HG02588 (cell line): ENCODE measurements around the gene LMBRD1.
"Not testable (repeated sequence)": the region's sequence is repeated elsewhere in the genome, so short reads cannot be mapped to it uniquely, and the experiment has no call there.

Source experiments
- ATAC-seq: cut with Tn5 transposase; IDR thresholded peaks from one replicate; pipeline ENCODE4 v1.9.1; 2021; ENCODE audit warnings: mild to moderate bottlenecking, moderate library complexity; ENCODE audit not compliant: unreplicated experiment

LMBRD1 gene

GRCh38 chr6:69756366-69756765 is 40.4 kb downstream of the LMBRD1 start:
- no peak for ATAC-seq

- ATAC-seq, result no peak
Measured at GRCh38 chr6:69735027-69735426, 61.8 kb downstream of the LMBRD1 start.

- peak; percentile 70 for ATAC-seq
Measured at GRCh38 chr6:69732640-69733039, 64.2 kb downstream of the LMBRD1 start.

- no peak for ATAC-seq
Measured at GRCh38 chr6:69732045-69732444, 64.8 kb downstream of the LMBRD1 start.

GRCh38 chr6:69729870-69730449 is 66.8 kb downstream of the LMBRD1 start:
- ATAC-seq, result no peak

- no peak for ATAC-seq
Measured at GRCh38 chr6:69722683-69723082, 74.1 kb downstream of the LMBRD1 start.

GRCh38 chr6:69719602-69720193 is 77.1 kb downstream of the LMBRD1 start:
- peak; percentile 55 for ATAC-seq

GRCh38 chr6:69706724-69707123 is 90.1 kb downstream of the LMBRD1 start:
- no peak for ATAC-seq

GRCh38 chr6:69705954-69706353 is 90.9 kb downstream of the LMBRD1 start:
- ATAC-seq, result no peak

GRCh38 chr6:69704916-69705315 is 91.9 kb downstream of the LMBRD1 start:
- ATAC-seq, result no peak

- ATAC-seq, result no peak
Measured at GRCh38 chr6:69699655-69700054, 97.2 kb downstream of the LMBRD1 start.

GRCh38 chr6:69696273-69696672 is 100.5 kb downstream of the LMBRD1 start:
- ATAC-seq, result no peak

GRCh38 chr6:69693762-69694161 is 103.0 kb downstream of the LMBRD1 start:
- ATAC-seq, result no peak

- ATAC-seq, result no peak
Measured at GRCh38 chr6:69690986-69691385, 105.8 kb downstream of the LMBRD1 start.

GRCh38 chr6:69680302-69680701 is 116.5 kb downstream of the LMBRD1 start:
- ATAC-seq, result no peak

GRCh38 chr6:69673298-69673697 is 123.5 kb downstream of the LMBRD1 start:
- ATAC-seq, result no peak

GRCh38 chr6:69668916-69669315 is 127.9 kb downstream of the LMBRD1 start:
- ATAC-seq, result no peak

- ATAC-seq, result not testable (repeated sequence)
Measured at GRCh38 chr6:69666779-69667178, 130.0 kb downstream of the LMBRD1 start.

GRCh38 chr6:69665437-69665836 is 131.4 kb downstream of the LMBRD1 start:
- no peak for ATAC-seq

GRCh38 chr6:69664551-69664950 is 132.3 kb downstream of the LMBRD1 start:
- ATAC-seq, result no peak

GRCh38 chr6:69663215-69663614 is 133.6 kb downstream of the LMBRD1 start:
- ATAC-seq, result no peak

- no peak for ATAC-seq
Measured at GRCh38 chr6:69650703-69651102, 146.1 kb downstream of the LMBRD1 start.

- no peak for ATAC-seq
Measured at GRCh38 chr6:69647726-69648125, 149.1 kb downstream of the LMBRD1 start.
